Measurements from ENCODE around the gene HCLS1. TPM values are rescaled to one million over a fixed set of nuclear protein-coding genes. Genes with fewer than 3 reads are reported as not detected.

The HCLS1 gene
- total RNA-seq, 1 experiment from 2014 or later = 0.45 TPM

GRCh38 chr3:121681792-121682191, 21.1 kb upstream of the HCLS1 start:
- Histone ChIP-seq H3K9me3 (peaks cover 8% of the 10 kb centered on the region; the same call in 1 of the 2 replicates), H3K36me3 (ENCODE audit: control insufficient read depth, insufficient read depth, low read length) (no peaks in the 10 kb centered on the region), H3K4me3 (ENCODE audit: low read depth, low read length) (no peak overlapping the region), H3K27me3 (replicated peaks; ENCODE audit: control insufficient read depth, insufficient read depth, low read length) (no peaks in the 10 kb centered on the region), H3K4me1 (no peaks in the 10 kb centered on the region)
- DNase-seq = no peak
- no peaks in the 10 kb centered on the region for H3K4me1 Mint-ChIP-seq (ENCODE audit: low read depth, unreplicated experiment)
- CTCF ChIA-PET = no interaction called here
- no peaks in the 10 kb centered on the region for H3K27me3 Mint-ChIP-seq (ENCODE audit: insufficient read depth, unreplicated experiment)
- intact Hi-C loops (cut with micrococcal nuclease; ENCODE audit: unreplicated experiment) = no loop called here
- no peak for TF ChIP-seq CTCF (IDR thresholded peaks at IDR 0.05; ENCODE audit: insufficient read depth in 1 of 2, low read depth in 1 of 2, low read length in 1 of 2, severe bottlenecking in 1 of 2, unreplicated experiment in 1 of 2)
- BruUV-seq (replicated peaks) = no TSS peak
- peaks cover 17% of the 10 kb centered on the region for H3K9me3 Mint-ChIP-seq (ENCODE audit: unreplicated experiment)
- H3K36me3 Mint-ChIP-seq (ENCODE audit: insufficient read depth, unreplicated experiment) = peaks cover 62% of the 10 kb centered on the region
- no peak overlapping the region for H3K4me3 Mint-ChIP-seq (ENCODE audit: unreplicated experiment)
- H3K27ac Mint-ChIP-seq (ENCODE audit: unreplicated experiment) = no peak overlapping the region
- POLR2A ChIA-PET = interaction anchor here (0.5 kb wide), 1 partner anchor 1138 kb away, joined by 5 read pairs; no protein-coding TSS in a partner anchor

DNA sequence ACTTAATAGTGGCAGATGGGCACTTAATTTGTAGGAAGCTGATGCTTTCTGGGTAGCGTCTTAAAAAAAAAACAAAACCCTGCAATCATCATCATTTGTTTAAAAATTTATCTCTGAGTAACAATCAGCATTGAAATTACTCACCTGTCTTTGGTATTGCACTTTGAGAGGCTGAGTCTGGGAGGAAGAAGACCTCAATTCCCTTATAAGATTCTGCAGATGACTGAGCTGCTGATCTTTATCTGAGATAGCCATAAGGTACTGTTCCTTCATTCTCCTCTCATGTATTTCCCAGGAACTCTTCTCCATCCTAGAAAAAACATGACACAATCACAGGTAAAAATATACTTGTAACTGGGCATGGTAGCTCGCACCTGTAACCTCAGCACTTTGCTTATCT, 16.4 kb upstream of the HCLS1 start:
- Histone ChIP-seq H3K4me1 (no peaks in the 10 kb centered on the region), H3K36me3 (ENCODE audit: control insufficient read depth, insufficient read depth, low read length) (no peaks in the 10 kb centered on the region), H3K4me3 (ENCODE audit: low read depth, low read length) (no peak overlapping the region), H3K27me3 (replicated peaks; ENCODE audit: control insufficient read depth, insufficient read depth, low read length) (no peaks in the 10 kb centered on the region), H3K9me3 (no peaks in the 10 kb centered on the region)
- Mint-ChIP-seq H3K36me3 (ENCODE audit: insufficient read depth, unreplicated experiment) (peaks cover 77% of the 10 kb centered on the region), H3K27me3 (ENCODE audit: insufficient read depth, unreplicated experiment) (no peaks in the 10 kb centered on the region), H3K4me1 (ENCODE audit: low read depth, unreplicated experiment) (no peaks in the 10 kb centered on the region), H3K4me3 (ENCODE audit: unreplicated experiment) (no peak overlapping the region), H3K27ac (ENCODE audit: unreplicated experiment) (no peak overlapping the region), H3K9me3 (ENCODE audit: unreplicated experiment) (no peaks in the 10 kb centered on the region)
- CTCF ChIA-PET = no interaction called here
- TF ChIP-seq CTCF (IDR thresholded peaks at IDR 0.05; ENCODE audit: insufficient read depth in 1 of 2, low read depth in 1 of 2, low read length in 1 of 2, severe bottlenecking in 1 of 2, unreplicated experiment in 1 of 2) = no peak
- intact Hi-C loops (cut with micrococcal nuclease; ENCODE audit: unreplicated experiment) = no loop called here
- POLR2A ChIA-PET = no interaction called here
- no peak for DNase-seq
- BruUV-seq (replicated peaks) = no TSS peak

DNA sequence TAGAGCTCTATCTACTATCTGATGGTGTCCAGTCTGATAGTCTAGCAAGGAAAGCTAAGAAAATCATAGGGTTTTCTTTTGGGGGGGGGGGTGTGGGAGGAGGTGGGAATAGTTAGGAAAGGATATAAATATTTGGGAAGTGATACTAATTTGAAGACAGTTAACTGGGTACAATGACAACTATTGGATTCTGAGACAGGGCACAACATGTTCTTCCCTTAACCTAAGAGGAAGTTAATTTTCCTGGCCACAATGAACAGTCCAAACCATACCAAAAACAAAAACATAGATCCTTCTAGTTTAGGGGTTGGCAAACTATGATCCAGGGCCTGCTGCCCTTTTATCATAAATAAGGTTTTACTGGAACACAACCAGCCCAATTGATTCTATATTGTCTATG, 10.0 kb upstream of the HCLS1 start:
- intact Hi-C loops (cut with micrococcal nuclease; ENCODE audit: unreplicated experiment) = no loop called here
- no peak for DNase-seq

More for the DNA sequence above, 10.0 kb upstream of the HCLS1 start:
- H3K4me1 ChIP-seq = peaks cover 3% of the 10 kb centered on the region
- Mint-ChIP-seq H3K9me3 (ENCODE audit: unreplicated experiment) (no peaks in the 10 kb centered on the region), H3K27ac (ENCODE audit: unreplicated experiment) (no peak overlapping the region), H3K36me3 (ENCODE audit: insufficient read depth, unreplicated experiment) (peaks cover 52% of the 10 kb centered on the region), H3K27me3 (ENCODE audit: insufficient read depth, unreplicated experiment) (no peaks in the 10 kb centered on the region), H3K4me1 (ENCODE audit: low read depth, unreplicated experiment) (peaks cover 7% of the 10 kb centered on the region), H3K4me3 (ENCODE audit: unreplicated experiment) (no peak overlapping the region)
- H3K36me3 ChIP-seq (ENCODE audit: control insufficient read depth, insufficient read depth, low read length) = no peaks in the 10 kb centered on the region
- ChIA-PET CTCF (interaction anchor here (0.7 kb wide), 1 partner anchor 10 kb away, joined by 8 read pairs; no protein-coding TSS in a partner anchor), POLR2A (no interaction called here)
- H3K4me3 ChIP-seq (ENCODE audit: low read depth, low read length) = no peak overlapping the region
- H3K9me3 ChIP-seq = no peaks in the 10 kb centered on the region
- BruUV-seq (replicated peaks) = no TSS peak
- TF ChIP-seq CTCF (IDR thresholded peaks at IDR 0.05; ENCODE audit: insufficient read depth in 1 of 2, low read depth in 1 of 2, low read length in 1 of 2, severe bottlenecking in 1 of 2, unreplicated experiment in 1 of 2) = no peak
- H3K27me3 ChIP-seq (replicated peaks; ENCODE audit: control insufficient read depth, insufficient read depth, low read length) = no peaks in the 10 kb centered on the region

Measured in Caco-2 (cell line).